GM19395 (cell line): ENCODE measurements around the gene ARHGAP12.
"Not testable (repeated sequence)": the region's sequence is repeated elsewhere in the genome, so short reads cannot be mapped to it uniquely, and the experiment has no call there.

ENCODE experiments used
- ATAC-seq: cut with Tn5 transposase; IDR thresholded peaks from one replicate; pipeline ENCODE4 v1.9.1; 2021; ENCODE audit warnings: mild to moderate bottlenecking, moderate library complexity; ENCODE audit not compliant: unreplicated experiment

The ARHGAP12 gene

GRCh38 chr10:31928549-31929260 is at the start of gene ARHGAP12:
Gene ARHGAP12 (minus strand): TSS chr10:31928831. CDS start chr10:31908855, 19,976 bp downstream.
- peak; percentile 77 for ATAC-seq

DNA sequence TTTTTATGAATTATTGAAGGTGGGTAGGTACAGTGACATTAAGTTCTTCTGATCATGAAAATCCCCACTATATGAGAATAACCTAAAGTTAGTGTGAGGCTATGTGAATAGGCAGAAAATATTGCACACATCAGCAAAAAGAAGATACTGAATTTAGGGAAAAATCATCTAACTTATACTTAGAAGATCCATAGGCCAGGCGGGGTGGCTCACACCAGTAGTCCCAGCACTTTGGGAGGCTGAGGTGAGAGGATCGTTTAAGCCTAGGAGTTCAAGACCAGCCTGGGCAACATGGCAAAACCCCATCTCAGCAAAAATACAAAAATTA is 49.5 kb upstream of the ARHGAP12 start:
- ATAC-seq, result no peak

DNA sequence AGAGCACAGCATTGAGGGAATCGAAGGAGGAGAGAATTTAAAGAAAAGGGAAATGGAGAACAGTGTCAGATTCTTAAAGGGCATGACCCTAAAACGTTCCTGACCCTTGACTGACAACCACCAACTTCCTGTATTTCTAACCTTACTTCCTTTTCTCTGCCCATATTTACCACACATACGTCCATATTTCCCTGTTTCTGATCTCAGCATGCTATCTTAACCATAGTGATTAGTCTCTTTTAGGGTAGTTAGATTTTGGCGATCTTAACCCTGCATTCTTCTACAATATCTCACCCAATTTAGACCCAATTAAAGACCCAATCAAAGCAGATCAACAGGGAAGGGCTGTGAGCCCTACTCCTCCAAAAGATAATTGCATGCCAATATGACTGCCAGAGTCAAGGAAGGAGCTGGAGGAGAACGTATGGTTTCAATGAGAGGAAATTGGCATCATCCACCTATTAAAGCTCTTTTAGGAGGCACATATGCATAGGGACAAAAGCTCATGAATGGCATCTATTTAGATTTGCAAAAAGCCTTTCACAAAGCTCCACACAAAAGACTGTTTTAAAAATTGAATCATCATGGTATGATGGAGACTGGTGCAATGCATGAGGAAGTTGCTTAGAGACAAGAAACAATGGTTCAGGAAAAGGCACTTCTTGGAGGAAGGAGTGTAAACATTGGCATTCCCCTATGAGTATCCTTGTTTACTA is 49.0 kb upstream of the ARHGAP12 start:
- ATAC-seq, result no peak

- ATAC-seq, result no peak
Observed at GRCh38 chr10:31975157-31975765, 46.6 kb upstream of the ARHGAP12 start.

DNA sequence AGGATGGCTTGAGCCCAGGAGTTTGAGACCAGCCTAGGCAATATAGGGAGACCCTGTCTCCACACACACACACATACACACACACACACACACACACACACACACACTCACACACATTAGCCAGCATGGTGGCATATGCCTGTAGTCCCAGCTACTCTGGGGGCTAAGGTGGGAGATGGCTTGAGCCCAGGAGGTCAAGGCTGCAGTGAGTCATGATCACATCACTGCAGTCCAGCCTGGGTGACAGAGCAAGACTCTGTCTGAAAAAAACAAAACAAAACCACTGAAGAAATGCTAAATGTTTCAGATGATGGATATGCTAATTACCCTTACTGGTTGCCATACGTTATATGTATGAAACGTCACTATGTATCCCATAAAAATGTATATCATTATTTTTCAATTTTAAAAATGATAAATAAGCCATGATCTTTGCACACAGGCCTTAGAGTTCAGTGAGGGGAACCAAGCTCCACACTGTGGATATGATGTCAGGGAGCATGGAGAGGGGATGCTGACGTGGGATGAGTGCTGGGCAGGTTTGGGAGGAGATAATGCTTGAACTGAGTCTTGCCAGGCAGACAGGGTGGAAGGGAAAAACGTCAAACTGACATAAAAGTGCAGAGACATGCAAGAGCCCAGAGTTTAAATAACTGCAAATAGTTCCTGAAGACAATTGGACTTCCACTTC is 45.9 kb upstream of the ARHGAP12 start:
- ATAC-seq, result no peak

- no peak for ATAC-seq
Observed at GRCh38 chr10:31972519-31973041, 43.9 kb upstream of the ARHGAP12 start.

- ATAC-seq, result not testable (repeated sequence)
Observed at GRCh38 chr10:31969847-31970246, 41.2 kb upstream of the ARHGAP12 start.

GRCh38 chr10:31963589-31963980 is 35.0 kb upstream of the ARHGAP12 start:
- no peak for ATAC-seq

GRCh38 chr10:31962826-31963588 is 34.4 kb upstream of the ARHGAP12 start:
- no peak for ATAC-seq

GRCh38 chr10:31961277-31962074 is 32.8 kb upstream of the ARHGAP12 start:
- no peak for ATAC-seq

DNA sequence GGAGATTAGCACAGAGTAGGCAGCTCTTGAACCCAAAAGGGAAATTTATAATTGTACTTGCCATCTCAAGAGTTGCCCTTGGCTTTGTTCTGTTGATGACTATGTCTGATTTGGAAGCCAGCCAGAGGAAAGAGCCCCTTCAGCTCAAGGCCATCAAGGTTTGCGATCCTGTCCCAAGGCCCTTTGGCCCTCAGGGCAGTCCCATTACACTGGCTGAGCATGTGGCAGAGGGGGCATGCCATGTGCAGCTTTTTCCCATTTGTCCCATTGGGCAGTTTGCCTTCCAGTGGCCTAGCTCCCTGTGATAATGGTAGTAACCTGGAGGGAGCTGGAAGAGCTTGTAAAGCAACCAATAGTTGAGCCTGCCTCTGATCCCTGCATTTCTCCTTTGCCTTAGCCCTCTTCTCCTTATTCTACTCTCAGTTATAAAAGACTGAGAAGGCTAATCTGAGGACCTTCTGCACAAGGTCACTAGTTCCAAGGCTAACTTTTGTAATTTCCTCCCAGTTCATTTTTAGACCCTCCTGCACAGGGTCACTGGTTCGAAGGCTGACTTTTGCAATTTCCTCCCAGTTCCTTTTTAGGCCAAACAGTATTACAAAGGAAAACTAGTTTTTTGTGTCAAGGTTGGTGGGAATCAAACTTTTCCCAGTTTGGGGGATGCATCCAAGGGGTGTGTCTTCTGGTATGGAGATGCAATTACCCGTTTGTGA is 31.0 kb upstream of the ARHGAP12 start:
- ATAC-seq, result no peak

DNA sequence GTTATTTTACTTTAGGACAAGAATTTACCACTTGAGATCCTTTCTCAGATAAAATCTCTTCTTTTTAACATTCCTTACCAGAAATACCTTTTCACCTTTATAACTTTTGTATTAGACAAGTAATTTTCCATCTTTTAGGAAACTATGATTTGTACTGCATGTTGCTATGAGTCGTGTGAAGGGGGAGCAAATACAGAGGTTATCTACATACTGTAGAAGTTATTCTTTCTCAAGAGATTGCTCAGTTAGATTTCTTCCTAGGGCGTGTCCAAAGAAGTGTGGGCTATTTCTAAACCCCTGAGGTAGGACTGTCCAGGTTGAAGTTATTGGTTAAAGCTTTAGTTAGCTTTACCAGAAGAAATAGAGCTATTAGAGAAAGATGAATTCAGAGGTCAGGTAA is 30.2 kb upstream of the ARHGAP12 start:
- no peak for ATAC-seq

GRCh38 chr10:31956200-31956946 is 27.7 kb upstream of the ARHGAP12 start:
- ATAC-seq, result no peak

- no peak for ATAC-seq
Observed at GRCh38 chr10:31954410-31955191, 26.0 kb upstream of the ARHGAP12 start.

GRCh38 chr10:31953480-31953879 is 24.8 kb upstream of the ARHGAP12 start:
- no peak for ATAC-seq

GRCh38 chr10:31953080-31953479 is 24.4 kb upstream of the ARHGAP12 start:
- ATAC-seq, result no peak

DNA sequence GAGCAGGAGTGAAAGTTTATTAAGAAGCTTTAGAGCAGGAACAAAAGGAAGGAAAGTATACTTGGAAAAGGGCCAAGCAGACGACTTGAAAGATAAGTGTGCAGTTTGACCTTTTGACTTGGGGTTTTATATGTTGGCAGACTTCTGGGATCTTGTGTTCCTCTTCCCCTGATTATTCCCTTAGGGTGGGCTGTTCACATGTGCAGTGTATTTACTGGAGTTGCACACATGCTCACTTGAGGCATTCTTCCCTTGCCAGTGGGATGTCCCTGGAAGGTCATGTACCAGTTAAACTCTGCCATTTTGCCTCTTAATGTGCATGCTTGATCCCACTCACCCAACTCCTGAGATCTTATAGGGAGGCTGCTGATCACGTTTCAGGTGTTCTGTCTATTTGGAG is 23.4 kb upstream of the ARHGAP12 start:
- ATAC-seq, result no peak

- ATAC-seq, result no peak
Observed at GRCh38 chr10:31949266-31949665, 20.6 kb upstream of the ARHGAP12 start.
